Activated CD4-positive, alpha-beta memory T cell treated with anti-CD3 and anti-CD28 coated beads for 36 hours (primary cell): Measurements from ENCODE around the gene TEX14. TPM values are rescaled to one million over a fixed set of nuclear protein-coding genes. Genes with fewer than 3 reads are reported as not detected.

Experiments used
- CTCF ChIA-PET: fragments of 350-600 bp; sonication (Branson Sonifier 250); formaldehyde crosslinking; loops from one replicate; lab custom pipeline; 2021; ENCODE audit warnings: antibody characterized with exemption, inconsistent platforms; lab: Charles Lee
- POLR2A ChIA-PET: fragments of 350-600 bp; sonication (Branson Sonifier 250); formaldehyde crosslinking; loops from one replicate; lab custom pipeline; 2021; ENCODE audit warnings: antibody characterized with exemption; lab: Charles Lee
- DNase-seq: peaks from one replicate; pipeline ENCODE4 v3.0.0-alpha.2; 2020
- H3K27ac Mint-ChIP-seq: one replicate; pipeline ENCODE4 v1.8.0; 2021; ENCODE audit warnings: mixed read lengths
- H3K27me3 Mint-ChIP-seq: one replicate; pipeline ENCODE4 v1.8.0; 2021; ENCODE audit warnings: mixed read lengths
- H3K36me3 Mint-ChIP-seq: one replicate; pipeline ENCODE4 v1.8.0; 2021; ENCODE audit warnings: mixed read lengths
- H3K4me1 Mint-ChIP-seq: one replicate; pipeline ENCODE4 v1.8.0; 2021; ENCODE audit warnings: low read depth, mixed read lengths
- H3K4me3 Mint-ChIP-seq: one replicate; pipeline ENCODE4 v1.8.0; 2021; ENCODE audit warnings: mild to moderate bottlenecking, mixed read lengths
- H3K9me3 Mint-ChIP-seq: one replicate; pipeline ENCODE4 v1.8.0; 2021; ENCODE audit warnings: mixed read lengths
- intact Hi-C: fragments of 100-400 bp; cut with micrococcal nuclease; formaldehyde crosslinking; loops from one replicate; pipeline ENCODE4 v1.15.1; 2023
- total RNA-seq, 2 experiments: library from RNA; stranded (reverse); gene quantifications; one replicate each; pipeline ENCODE4 v1.2.3, GENCODE V29; 2021

TEX14 gene
- total RNA-seq, 2 experiments from 2014 or later, result 0.14 to 0.17 TPM

GRCh38 chr17:58618336-58618735, 73.5 kb downstream of the TEX14 start:
- no peak for DNase-seq
- no peaks in the 10 kb centered on the region for H3K27me3 Mint-ChIP-seq
- H3K36me3 Mint-ChIP-seq, result no peaks in the 10 kb centered on the region
- ChIA-PET CTCF (no interaction called here), POLR2A (interaction anchor here (6.2 kb wide), 1 partner anchor 13 kb away, joined by 52 read pairs; no protein-coding TSS in a partner anchor)
- H3K9me3 Mint-ChIP-seq, result no peaks in the 10 kb centered on the region
- no peak overlapping the region for H3K27ac Mint-ChIP-seq
- intact Hi-C loops, result no loop called here
- no peak overlapping the region for H3K4me3 Mint-ChIP-seq
- peaks cover 13% of the 10 kb centered on the region for H3K4me1 Mint-ChIP-seq

GRCh38 chr17:58617563-58617962, 74.3 kb downstream of the TEX14 start:
- peak; percentile 15 for DNase-seq
- H3K36me3 Mint-ChIP-seq, result no peaks in the 10 kb centered on the region
- no peak overlapping the region for H3K27ac Mint-ChIP-seq
- no peak overlapping the region for H3K4me3 Mint-ChIP-seq
- intact Hi-C loops, result no loop called here
- ChIA-PET POLR2A (interaction anchor here (6.2 kb wide), 1 partner anchor 14 kb away, joined by 52 read pairs; no protein-coding TSS in a partner anchor), CTCF (no interaction called here)
- H3K4me1 Mint-ChIP-seq, result peaks cover 13% of the 10 kb centered on the region
- H3K27me3 Mint-ChIP-seq, result no peaks in the 10 kb centered on the region
- no peaks in the 10 kb centered on the region for H3K9me3 Mint-ChIP-seq

GRCh38 chr17:58615768-58616659, 75.8 kb downstream of the TEX14 start:
- DNase-seq, result no peak
- H3K36me3 Mint-ChIP-seq, result no peaks in the 10 kb centered on the region
- ChIA-PET CTCF (interaction anchor here (1.6 kb wide), 1 partner anchor 28 kb away, joined by 5 read pairs; no protein-coding TSS in a partner anchor), POLR2A (interaction anchor here (0.6 to 3.5 kb wide), 2 partner anchors 11 to 15 kb away, joined by 3 to 24 read pairs; no protein-coding TSS in a partner anchor)
- no peak overlapping the region for H3K4me3 Mint-ChIP-seq
- no peaks in the 10 kb centered on the region for H3K27me3 Mint-ChIP-seq
- H3K27ac Mint-ChIP-seq, result peak overlapping the region; percentile 21
- intact Hi-C loops, result no loop called here
- H3K9me3 Mint-ChIP-seq, result no peaks in the 10 kb centered on the region
- peaks cover 13% of the 10 kb centered on the region for H3K4me1 Mint-ChIP-seq

GRCh38 chr17:58614859-58615459, 76.9 kb downstream of the TEX14 start:
- Mint-ChIP-seq H3K27me3 (no peaks in the 10 kb centered on the region), H3K4me1 (peaks cover 13% of the 10 kb centered on the region), H3K9me3 (no peaks in the 10 kb centered on the region), H3K36me3 (no peaks in the 10 kb centered on the region), H3K4me3 (no peak overlapping the region), H3K27ac (no peak overlapping the region)
- no peak for DNase-seq
- intact Hi-C loops, result no loop called here
- ChIA-PET POLR2A (interaction anchor here (0.6 to 3.5 kb wide), 2 partner anchors 13 to 17 kb away, joined by 3 to 24 read pairs; no protein-coding TSS in a partner anchor), CTCF (interaction anchor here (1.6 kb wide), 2 partner anchors 26 to 27 kb away, joined by 5 to 6 read pairs; no protein-coding TSS in a partner anchor)

- H3K27me3 Mint-ChIP-seq, result no peaks in the 10 kb centered on the region
- H3K4me3 Mint-ChIP-seq, result no peak overlapping the region
- intact Hi-C loops, result no loop called here
- peaks cover 10% of the 10 kb centered on the region for H3K4me1 Mint-ChIP-seq
- H3K27ac Mint-ChIP-seq, result no peak overlapping the region
- H3K9me3 Mint-ChIP-seq, result no peaks in the 10 kb centered on the region
- no peak for DNase-seq
- ChIA-PET POLR2A (no interaction called here), CTCF (no interaction called here)
- no peaks in the 10 kb centered on the region for H3K36me3 Mint-ChIP-seq
These were observed 80.5 kb downstream of the TEX14 start for GRCh38 chr17:58611331-58611730.

- Mint-ChIP-seq H3K27ac (no peak overlapping the region), H3K4me1 (peaks cover 8% of the 10 kb centered on the region), H3K9me3 (no peaks in the 10 kb centered on the region), H3K36me3 (no peaks in the 10 kb centered on the region), H3K27me3 (no peaks in the 10 kb centered on the region), H3K4me3 (no peak overlapping the region)
- ChIA-PET CTCF (no interaction called here), POLR2A (interaction anchor here (2.4 kb wide), 1 partner anchor 24 kb away, joined by 30 read pairs; no protein-coding TSS in a partner anchor)
- DNase-seq, result no peak
- intact Hi-C loops, result no loop called here
These were observed 84.9 kb downstream of the TEX14 start for GRCh38 chr17:58606934-58607333.

- no peak overlapping the region for H3K4me3 Mint-ChIP-seq
- no peaks in the 10 kb centered on the region for H3K36me3 Mint-ChIP-seq
- intact Hi-C loops, result no loop called here
- POLR2A ChIA-PET, result interaction anchor here (0.8 to 2.4 kb wide), 5 partner anchors 18 to 88 kb away, joined by 3 to 30 read pairs (median 3); no protein-coding TSS in a partner anchor
- no peaks in the 10 kb centered on the region for H3K27me3 Mint-ChIP-seq
- H3K27ac Mint-ChIP-seq, result no peak overlapping the region
- H3K9me3 Mint-ChIP-seq, result no peaks in the 10 kb centered on the region
- peaks cover 8% of the 10 kb centered on the region for H3K4me1 Mint-ChIP-seq
- CTCF ChIA-PET, result interaction anchor here (1.0 to 1.2 kb wide), 2 partner anchors 18 to 29 kb away, joined by 7 to 9 read pairs; no protein-coding TSS in a partner anchor
- no peak for DNase-seq
These were observed 85.9 kb downstream of the TEX14 start for GRCh38 chr17:58605986-58606385.

GRCh38 chr17:58605470-58605869, 86.4 kb downstream of the TEX14 start:
- no peaks in the 10 kb centered on the region for H3K27me3 Mint-ChIP-seq
- peaks cover 8% of the 10 kb centered on the region for H3K4me1 Mint-ChIP-seq
- no peak overlapping the region for H3K4me3 Mint-ChIP-seq
- peak overlapping the region; percentile 30 for H3K27ac Mint-ChIP-seq
- peak; percentile 45 for DNase-seq
- no peaks in the 10 kb centered on the region for H3K36me3 Mint-ChIP-seq
- ChIA-PET CTCF (interaction anchor here (0.6 to 1.2 kb wide), 3 partner anchors 17 to 28 kb away, joined by 3 to 9 read pairs (median 7); no protein-coding TSS in a partner anchor), POLR2A (interaction anchor here (0.8 to 2.4 kb wide), 5 partner anchors 17 to 87 kb away, joined by 3 to 30 read pairs (median 3); no protein-coding TSS in a partner anchor)
- H3K9me3 Mint-ChIP-seq, result no peaks in the 10 kb centered on the region
- intact Hi-C loops, result no loop called here

- Mint-ChIP-seq H3K9me3 (no peaks in the 10 kb centered on the region), H3K4me1 (peaks cover 8% of the 10 kb centered on the region)
These were observed 89.9 kb downstream of the TEX14 start for GRCh38 chr17:58601976-58602375.

GRCh38 chr17:58597371-58597770, 94.5 kb downstream of the TEX14 start:
- Mint-ChIP-seq H3K4me3 (no peak overlapping the region), H3K9me3 (no peaks in the 10 kb centered on the region), H3K36me3 (no peaks in the 10 kb centered on the region), H3K4me1 (no peaks in the 10 kb centered on the region), H3K27ac (no peak overlapping the region), H3K27me3 (no peaks in the 10 kb centered on the region)
- intact Hi-C loops, result no loop called here
- ChIA-PET CTCF (interaction anchor here (2.0 kb wide), 1 partner anchor 9 kb away, joined by 4 read pairs; no protein-coding TSS in a partner anchor), POLR2A (interaction anchor here (0.6 to 1.7 kb wide), 2 partner anchors 9 to 35 kb away, joined by 4 read pairs; no protein-coding TSS in a partner anchor)
- no peak for DNase-seq

More at GRCh38 chr17:58601976-58602375, 89.9 kb downstream of the TEX14 start:
- Mint-ChIP-seq H3K27ac (no peak overlapping the region), H3K27me3 (no peaks in the 10 kb centered on the region), H3K4me3 (no peak overlapping the region), H3K36me3 (no peaks in the 10 kb centered on the region)
- POLR2A ChIA-PET, result interaction anchor here (0.6 to 1.5 kb wide), 4 partner anchors 13 to 86 kb away, joined by 3 to 7 read pairs (median 3); no protein-coding TSS in a partner anchor
- intact Hi-C loops, result no loop called here
- CTCF ChIA-PET, result interaction anchor here (0.8 kb wide), 1 partner anchor 14 kb away, joined by 3 read pairs; no protein-coding TSS in a partner anchor
- no peak for DNase-seq

- intact Hi-C loops, result no loop called here
- Mint-ChIP-seq H3K4me3 (no peak overlapping the region), H3K27me3 (no peaks in the 10 kb centered on the region), H3K9me3 (no peaks in the 10 kb centered on the region), H3K36me3 (no peaks in the 10 kb centered on the region), H3K4me1 (no peaks in the 10 kb centered on the region), H3K27ac (no peak overlapping the region)
- CTCF ChIA-PET, result interaction anchor here (1.1 to 1.5 kb wide), 2 partner anchors 9 to 18 kb away, joined by 3 to 7 read pairs; no protein-coding TSS in a partner anchor
- POLR2A ChIA-PET, result interaction anchor here (2.5 kb wide), 1 partner anchor 36 kb away, joined by 15 read pairs; no protein-coding TSS in a partner anchor
- no peak for DNase-seq
These were observed 96.6 kb downstream of the TEX14 start for GRCh38 chr17:58595194-58595792.
